WTC11 (cell line): Measurements from ENCODE around the gene COLEC12. TPM values are rescaled to one million over a fixed set of nuclear protein-coding genes. Genes with fewer than 3 reads are reported as not detected.

Experiments
- ATAC-seq: fragments of 200-7000 bp; cut with Tn5 transposase; 2 replicates; pipeline ENCODE4 v1.10.0; 2021; ENCODE audit warnings: mild to moderate bottlenecking, moderate library complexity
- CTCF ChIA-PET: fragments of 300-600 bp; sonication (Branson Sonifier 250); formaldehyde crosslinking; loops from one replicate; lab custom pipeline; 2021; ENCODE audit warnings: antibody characterized with exemption; lab: Charles Lee
- POLR2A ChIA-PET: fragments of 350-600 bp; sonication (Branson Sonifier 250); formaldehyde crosslinking; loops from one replicate; lab custom pipeline; 2021; ENCODE audit warnings: antibody characterized with exemption; lab: Charles Lee
- DNase-seq: peaks from one replicate; pipeline ENCODE4 v3.0.0; 2021; ENCODE audit warnings: low spot score
- H3K27ac Mint-ChIP-seq: 2 replicates; pipeline ENCODE4 v1.8.0; 2021; ENCODE audit warnings: mixed read lengths
- H3K27me3 Mint-ChIP-seq: 2 replicates; pipeline ENCODE4 v1.8.0; 2021; ENCODE audit warnings: low read depth, mild to moderate bottlenecking, moderate library complexity, mixed read lengths
- H3K36me3 Mint-ChIP-seq: 2 replicates; pipeline ENCODE4 v1.8.0; 2021; ENCODE audit warnings: mixed read lengths
- H3K4me1 Mint-ChIP-seq: 2 replicates; pipeline ENCODE4 v1.8.0; 2022; ENCODE audit warnings: mixed read lengths
- H3K4me3 Mint-ChIP-seq: 2 replicates; pipeline ENCODE4 v1.8.0; 2021; ENCODE audit warnings: mild to moderate bottlenecking, moderate library complexity, mixed read lengths
- H3K9me3 Mint-ChIP-seq: 2 replicates; pipeline ENCODE4 v1.8.0; 2021; ENCODE audit warnings: mixed read lengths
- EMX1 ChIP-seq: fragments of 250-450 bp; sonication (Bioruptor Pico); IDR thresholded peaks from 2 replicates; pipeline ENCODE4 v1.8.0; 2021; ENCODE audit warnings: mild to moderate bottlenecking
- ETV6 ChIP-seq: sonication (generic); formaldehyde crosslinking; IDR thresholded peaks from 2 replicates; pipeline ENCODE4 v1.8.1; 2022; ENCODE audit warnings: mild to moderate bottlenecking, missing genetic modification reagents
- GABPB1 ChIP-seq: sonication (generic); formaldehyde crosslinking; IDR thresholded peaks from 2 replicates; pipeline ENCODE4 v1.8.1; 2023; ENCODE audit warnings: mild to moderate bottlenecking, missing genetic modification reagents
- HMGXB4 ChIP-seq: sonication (generic); formaldehyde crosslinking; IDR thresholded peaks from 2 replicates; pipeline ENCODE4 v1.8.1; 2023; ENCODE audit warnings: mild to moderate bottlenecking, moderate library complexity, missing genetic modification reagents
- JAZF1 ChIP-seq: fragments of 250-450 bp; sonication (Bioruptor Pico); IDR thresholded peaks from 2 replicates; pipeline ENCODE4 v1.9.0; 2021; ENCODE audit warnings: moderate library complexity, mild to moderate bottlenecking, inconsistent platforms
- NR3C1 ChIP-seq: sonication (generic); formaldehyde crosslinking; conservative IDR thresholded peaks from 2 replicates; pipeline ENCODE4 v1.8.1; 2023; ENCODE audit warnings: low read depth, mild to moderate bottlenecking, missing genetic modification reagents
- OVOL2 ChIP-seq: fragments of 250-450 bp; sonication (Bioruptor Pico); IDR thresholded peaks from 2 replicates; pipeline ENCODE4 v1.9.0; 2021; ENCODE audit warnings: mild to moderate bottlenecking, borderline replicate concordance
- RORB ChIP-seq: fragments of 250-450 bp; sonication (Bioruptor Pico); IDR thresholded peaks from 2 replicates; pipeline ENCODE4 v1.9.0; 2021; ENCODE audit warnings: mild to moderate bottlenecking
- ZBTB21 ChIP-seq: sonication (generic); formaldehyde crosslinking; IDR thresholded peaks from 2 replicates; pipeline ENCODE4 v1.8.1; 2023; ENCODE audit warnings: mild to moderate bottlenecking, missing genetic modification reagents, borderline replicate concordance
- ZNF121 ChIP-seq: sonication (generic); formaldehyde crosslinking; IDR thresholded peaks from 2 replicates; pipeline ENCODE4 v1.8.0; 2023; ENCODE audit warnings: missing genetic modification reagents
- ZNF317 ChIP-seq: sonication (generic); formaldehyde crosslinking; IDR thresholded peaks from 2 replicates; pipeline ENCODE4 v1.8.1; 2023; ENCODE audit warnings: low read depth, mild to moderate bottlenecking, moderate library complexity, missing genetic modification reagents, borderline replicate concordance
- ZNF416 ChIP-seq: fragments of 250-450 bp; sonication (Bioruptor Pico); IDR thresholded peaks from 2 replicates; pipeline ENCODE4 v1.9.0; 2021; ENCODE audit warnings: mild to moderate bottlenecking, inconsistent platforms
- ZNF671 ChIP-seq: fragments of 250-450 bp; sonication (Bioruptor Pico); IDR thresholded peaks from 2 replicates; pipeline ENCODE4 v1.8.0; 2021; ENCODE audit warnings: mild to moderate bottlenecking
- total RNA-seq: library from RNA; stranded (reverse); gene quantifications from 3 replicates; pipeline ENCODE4 v1.2.3, GENCODE V29; 2021
- TF ChIP-seq, protein P1 (sequence below): sonication (generic); formaldehyde crosslinking; IDR thresholded peaks from 2 replicates; pipeline ENCODE4 v1.8.0; 2023; ENCODE audit warnings: missing genetic modification reagents
- TF ChIP-seq, protein P2 (sequence below): sonication (generic); formaldehyde crosslinking; IDR thresholded peaks from 2 replicates; pipeline ENCODE4 v1.8.0; 2022; ENCODE audit warnings: mild to moderate bottlenecking, missing genetic modification reagents
- TF ChIP-seq, protein P3 (sequence below): sonication (generic); formaldehyde crosslinking; IDR thresholded peaks from 2 replicates; pipeline ENCODE4 v1.8.1; 2023; ENCODE audit warnings: mild to moderate bottlenecking, missing genetic modification reagents, borderline replicate concordance
- TF ChIP-seq, protein P4 (sequence below): sonication (generic); formaldehyde crosslinking; IDR thresholded peaks from 2 replicates; pipeline ENCODE4 v1.8.0; 2022; ENCODE audit warnings: mild to moderate bottlenecking, missing genetic modification reagents
- TF ChIP-seq, protein P5 (sequence below): fragments of 250-450 bp; sonication (Bioruptor Pico); IDR thresholded peaks from 2 replicates; pipeline ENCODE4 v1.8.0; 2021; ENCODE audit warnings: mild to moderate bottlenecking
- TF ChIP-seq, protein P6 (sequence below): sonication (generic); formaldehyde crosslinking; conservative IDR thresholded peaks from 2 replicates; pipeline ENCODE4 v1.8.1; 2023; ENCODE audit warnings: mild to moderate bottlenecking, low read depth, missing genetic modification reagents, moderate library complexity

Gene COLEC12
- total RNA-seq, 1 experiment from 2014 or later = 0.48 TPM

GRCh38 chr18:470661-471501, 29.6 kb downstream of the COLEC12 start:
- Mint-ChIP-seq H3K4me3 (no peak overlapping the region), H3K36me3 (no peaks in the 10 kb centered on the region), H3K4me1 (peaks cover 30% of the 10 kb centered on the region), H3K27me3 (no peaks in the 10 kb centered on the region; the same call in 1 of the 2 replicates), H3K27ac (no peak overlapping the region), H3K9me3 (no peaks in the 10 kb centered on the region)
- DNase-seq (no peak), ATAC-seq (no peak)
- ChIA-PET CTCF (no interaction called here), POLR2A (no interaction called here)
- TF ChIP-seq, protein P1, sequence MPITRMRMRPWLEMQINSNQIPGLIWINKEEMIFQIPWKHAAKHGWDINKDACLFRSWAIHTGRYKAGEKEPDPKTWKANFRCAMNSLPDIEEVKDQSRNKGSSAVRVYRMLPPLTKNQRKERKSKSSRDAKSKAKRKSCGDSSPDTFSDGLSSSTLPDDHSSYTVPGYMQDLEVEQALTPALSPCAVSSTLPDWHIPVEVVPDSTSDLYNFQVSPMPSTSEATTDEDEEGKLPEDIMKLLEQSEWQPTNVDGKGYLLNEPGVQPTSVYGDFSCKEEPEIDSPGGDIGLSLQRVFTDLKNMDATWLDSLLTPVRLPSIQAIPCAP = no peak
- TF ChIP-seq HMGXB4 (no peak), ETV6 (CRISPR knock-in tag) (no peak), OVOL2 (no peak), ZNF121 (CRISPR knock-in tag) (no peak), JAZF1 (no peak), NR3C1 (no peak), ZNF317 (CRISPR knock-in tag) (no peak), ZNF416 (CRISPR knock-in tag) (no peak), ZBTB21 (no peak), GABPB1 (CRISPR knock-in tag) (no peak), ZNF671 (CRISPR knock-in tag) (no peak), EMX1 (CRISPR knock-in tag) (no peak), RORB (CRISPR knock-in tag) (no peak)
- TF ChIP-seq, protein P2, sequence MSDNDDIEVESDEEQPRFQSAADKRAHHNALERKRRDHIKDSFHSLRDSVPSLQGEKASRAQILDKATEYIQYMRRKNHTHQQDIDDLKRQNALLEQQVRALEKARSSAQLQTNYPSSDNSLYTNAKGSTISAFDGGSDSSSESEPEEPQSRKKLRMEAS (CRISPR knock-in tag) = no peak
- TF ChIP-seq, protein P3, sequence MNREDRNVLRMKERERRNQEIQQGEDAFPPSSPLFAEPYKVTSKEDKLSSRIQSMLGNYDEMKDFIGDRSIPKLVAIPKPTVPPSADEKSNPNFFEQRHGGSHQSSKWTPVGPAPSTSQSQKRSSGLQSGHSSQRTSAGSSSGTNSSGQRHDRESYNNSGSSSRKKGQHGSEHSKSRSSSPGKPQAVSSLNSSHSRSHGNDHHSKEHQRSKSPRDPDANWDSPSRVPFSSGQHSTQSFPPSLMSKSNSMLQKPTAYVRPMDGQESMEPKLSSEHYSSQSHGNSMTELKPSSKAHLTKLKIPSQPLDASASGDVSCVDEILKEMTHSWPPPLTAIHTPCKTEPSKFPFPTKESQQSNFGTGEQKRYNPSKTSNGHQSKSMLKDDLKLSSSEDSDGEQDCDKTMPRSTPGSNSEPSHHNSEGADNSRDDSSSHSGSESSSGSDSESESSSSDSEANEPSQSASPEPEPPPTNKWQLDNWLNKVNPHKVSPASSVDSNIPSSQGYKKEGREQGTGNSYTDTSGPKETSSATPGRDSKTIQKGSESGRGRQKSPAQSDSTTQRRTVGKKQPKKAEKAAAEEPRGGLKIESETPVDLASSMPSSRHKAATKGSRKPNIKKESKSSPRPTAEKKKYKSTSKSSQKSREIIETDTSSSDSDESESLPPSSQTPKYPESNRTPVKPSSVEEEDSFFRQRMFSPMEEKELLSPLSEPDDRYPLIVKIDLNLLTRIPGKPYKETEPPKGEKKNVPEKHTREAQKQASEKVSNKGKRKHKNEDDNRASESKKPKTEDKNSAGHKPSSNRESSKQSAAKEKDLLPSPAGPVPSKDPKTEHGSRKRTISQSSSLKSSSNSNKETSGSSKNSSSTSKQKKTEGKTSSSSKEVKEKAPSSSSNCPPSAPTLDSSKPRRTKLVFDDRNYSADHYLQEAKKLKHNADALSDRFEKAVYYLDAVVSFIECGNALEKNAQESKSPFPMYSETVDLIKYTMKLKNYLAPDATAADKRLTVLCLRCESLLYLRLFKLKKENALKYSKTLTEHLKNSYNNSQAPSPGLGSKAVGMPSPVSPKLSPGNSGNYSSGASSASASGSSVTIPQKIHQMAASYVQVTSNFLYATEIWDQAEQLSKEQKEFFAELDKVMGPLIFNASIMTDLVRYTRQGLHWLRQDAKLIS (CRISPR knock-in tag) = no peak
- TF ChIP-seq, protein P4, sequence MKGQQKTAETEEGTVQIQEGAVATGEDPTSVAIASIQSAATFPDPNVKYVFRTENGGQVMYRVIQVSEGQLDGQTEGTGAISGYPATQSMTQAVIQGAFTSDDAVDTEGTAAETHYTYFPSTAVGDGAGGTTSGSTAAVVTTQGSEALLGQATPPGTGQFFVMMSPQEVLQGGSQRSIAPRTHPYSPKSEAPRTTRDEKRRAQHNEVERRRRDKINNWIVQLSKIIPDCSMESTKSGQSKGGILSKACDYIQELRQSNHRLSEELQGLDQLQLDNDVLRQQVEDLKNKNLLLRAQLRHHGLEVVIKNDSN (CRISPR knock-in tag) = no peak
- TF ChIP-seq, protein P5, sequence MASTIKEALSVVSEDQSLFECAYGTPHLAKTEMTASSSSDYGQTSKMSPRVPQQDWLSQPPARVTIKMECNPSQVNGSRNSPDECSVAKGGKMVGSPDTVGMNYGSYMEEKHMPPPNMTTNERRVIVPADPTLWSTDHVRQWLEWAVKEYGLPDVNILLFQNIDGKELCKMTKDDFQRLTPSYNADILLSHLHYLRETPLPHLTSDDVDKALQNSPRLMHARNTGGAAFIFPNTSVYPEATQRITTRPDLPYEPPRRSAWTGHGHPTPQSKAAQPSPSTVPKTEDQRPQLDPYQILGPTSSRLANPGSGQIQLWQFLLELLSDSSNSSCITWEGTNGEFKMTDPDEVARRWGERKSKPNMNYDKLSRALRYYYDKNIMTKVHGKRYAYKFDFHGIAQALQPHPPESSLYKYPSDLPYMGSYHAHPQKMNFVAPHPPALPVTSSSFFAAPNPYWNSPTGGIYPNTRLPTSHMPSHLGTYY (CRISPR knock-in tag) = no peak
- TF ChIP-seq, protein P6, sequence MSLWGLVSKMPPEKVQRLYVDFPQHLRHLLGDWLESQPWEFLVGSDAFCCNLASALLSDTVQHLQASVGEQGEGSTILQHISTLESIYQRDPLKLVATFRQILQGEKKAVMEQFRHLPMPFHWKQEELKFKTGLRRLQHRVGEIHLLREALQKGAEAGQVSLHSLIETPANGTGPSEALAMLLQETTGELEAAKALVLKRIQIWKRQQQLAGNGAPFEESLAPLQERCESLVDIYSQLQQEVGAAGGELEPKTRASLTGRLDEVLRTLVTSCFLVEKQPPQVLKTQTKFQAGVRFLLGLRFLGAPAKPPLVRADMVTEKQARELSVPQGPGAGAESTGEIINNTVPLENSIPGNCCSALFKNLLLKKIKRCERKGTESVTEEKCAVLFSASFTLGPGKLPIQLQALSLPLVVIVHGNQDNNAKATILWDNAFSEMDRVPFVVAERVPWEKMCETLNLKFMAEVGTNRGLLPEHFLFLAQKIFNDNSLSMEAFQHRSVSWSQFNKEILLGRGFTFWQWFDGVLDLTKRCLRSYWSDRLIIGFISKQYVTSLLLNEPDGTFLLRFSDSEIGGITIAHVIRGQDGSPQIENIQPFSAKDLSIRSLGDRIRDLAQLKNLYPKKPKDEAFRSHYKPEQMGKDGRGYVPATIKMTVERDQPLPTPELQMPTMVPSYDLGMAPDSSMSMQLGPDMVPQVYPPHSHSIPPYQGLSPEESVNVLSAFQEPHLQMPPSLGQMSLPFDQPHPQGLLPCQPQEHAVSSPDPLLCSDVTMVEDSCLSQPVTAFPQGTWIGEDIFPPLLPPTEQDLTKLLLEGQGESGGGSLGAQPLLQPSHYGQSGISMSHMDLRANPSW = no peak
